Measurements from ENCODE around the gene SNW1.

DNA sequence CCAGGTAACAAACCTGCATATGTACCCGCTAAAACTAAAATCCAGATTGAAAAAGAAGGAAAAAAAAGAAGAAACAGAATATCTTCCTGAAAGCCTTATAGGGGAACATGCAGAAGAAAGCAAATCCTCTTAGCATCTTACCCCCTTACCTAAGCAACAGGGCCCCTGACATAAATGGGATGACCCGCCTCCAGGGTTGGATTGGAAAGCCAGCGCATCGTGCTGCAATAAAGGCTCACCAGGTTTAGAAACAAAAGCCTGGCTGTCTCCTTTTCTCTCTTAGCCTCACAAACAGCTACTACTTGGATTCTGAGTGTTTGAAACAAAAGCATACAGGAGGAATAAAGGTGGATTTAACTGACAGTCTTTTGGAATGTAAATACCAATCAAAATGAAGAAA is 25.2 kb upstream of the SNW1 start:
- TF ChIP-seq POLR2AphosphoS5 (IDR thresholded peaks at IDR 0.05), result no peak
- TF ChIP-seq, protein P1, sequence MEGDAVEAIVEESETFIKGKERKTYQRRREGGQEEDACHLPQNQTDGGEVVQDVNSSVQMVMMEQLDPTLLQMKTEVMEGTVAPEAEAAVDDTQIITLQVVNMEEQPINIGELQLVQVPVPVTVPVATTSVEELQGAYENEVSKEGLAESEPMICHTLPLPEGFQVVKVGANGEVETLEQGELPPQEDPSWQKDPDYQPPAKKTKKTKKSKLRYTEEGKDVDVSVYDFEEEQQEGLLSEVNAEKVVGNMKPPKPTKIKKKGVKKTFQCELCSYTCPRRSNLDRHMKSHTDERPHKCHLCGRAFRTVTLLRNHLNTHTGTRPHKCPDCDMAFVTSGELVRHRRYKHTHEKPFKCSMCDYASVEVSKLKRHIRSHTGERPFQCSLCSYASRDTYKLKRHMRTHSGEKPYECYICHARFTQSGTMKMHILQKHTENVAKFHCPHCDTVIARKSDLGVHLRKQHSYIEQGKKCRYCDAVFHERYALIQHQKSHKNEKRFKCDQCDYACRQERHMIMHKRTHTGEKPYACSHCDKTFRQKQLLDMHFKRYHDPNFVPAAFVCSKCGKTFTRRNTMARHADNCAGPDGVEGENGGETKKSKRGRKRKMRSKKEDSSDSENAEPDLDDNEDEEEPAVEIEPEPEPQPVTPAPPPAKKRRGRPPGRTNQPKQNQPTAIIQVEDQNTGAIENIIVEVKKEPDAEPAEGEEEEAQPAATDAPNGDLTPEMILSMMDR (IDR thresholded peaks at IDR 0.05), result no peak
